Lower leg skin (tissue), 4 donors: Measurements from ENCODE around the gene RBPJL. TPM values are rescaled to one million over a fixed set of nuclear protein-coding genes. Genes with fewer than 3 reads are reported as not detected.

Experiments used
- DNase-seq, 2 donors: peaks; one replicate each; pipeline ENCODE4 v3.0.0-alpha.2; 2019; ENCODE audit warnings: low spot score in 2 of 2
- H3K4me3 ChIP-seq: fragments of 200-600 bp; sonication (generic); 2 replicates; pipeline ENCODE4 v1.5.1; 2017; ENCODE audit warnings: mild to moderate bottlenecking, low read depth; ENCODE audit not compliant: poor library complexity, severe bottlenecking
- POLR2A ChIP-seq, 2 donors: fragments of 450-650 bp; IDR thresholded peaks; one replicate each; pipeline ENCODE4 v1.6.1; 2016 to 2017; ENCODE audit warnings: antibody characterized with exemption in 2 of 2, mild to moderate bottlenecking in 1 of 2, moderate library complexity in 1 of 2
- WGBS, 2 donors: methylation state at CpG; one replicate each; pipeline ENCODE4 v1.1.5; 2018; 5-methylcytosine and 5-hydroxymethylcytosine counted together
- intact Hi-C: fragments of 100-400 bp; cut with DNase I; formaldehyde crosslinking; loops from one replicate; pipeline ENCODE4 v1.15.0; 2023; ENCODE audit warnings: low total_unique reads
- total RNA-seq, 4 donors: library from RNA; depleted of rRNA; stranded (reverse); fragments of >200 nt; gene quantifications; one replicate each; pipeline ENCODE4 v1.1.0, GENCODE V29; 2016
- TF ChIP-seq, protein P1 (sequence below), 3 donors: fragments of 450-650 bp; IDR thresholded peaks; one replicate each; pipeline ENCODE4 v1.5.1; 2016; ENCODE audit warnings: antibody characterized with exemption in 3 of 3, mild to moderate bottlenecking in 3 of 3, moderate library complexity in 2 of 3

Gene RBPJL
- total RNA-seq, 4 donors from 2014 or later = not detected

DNA sequence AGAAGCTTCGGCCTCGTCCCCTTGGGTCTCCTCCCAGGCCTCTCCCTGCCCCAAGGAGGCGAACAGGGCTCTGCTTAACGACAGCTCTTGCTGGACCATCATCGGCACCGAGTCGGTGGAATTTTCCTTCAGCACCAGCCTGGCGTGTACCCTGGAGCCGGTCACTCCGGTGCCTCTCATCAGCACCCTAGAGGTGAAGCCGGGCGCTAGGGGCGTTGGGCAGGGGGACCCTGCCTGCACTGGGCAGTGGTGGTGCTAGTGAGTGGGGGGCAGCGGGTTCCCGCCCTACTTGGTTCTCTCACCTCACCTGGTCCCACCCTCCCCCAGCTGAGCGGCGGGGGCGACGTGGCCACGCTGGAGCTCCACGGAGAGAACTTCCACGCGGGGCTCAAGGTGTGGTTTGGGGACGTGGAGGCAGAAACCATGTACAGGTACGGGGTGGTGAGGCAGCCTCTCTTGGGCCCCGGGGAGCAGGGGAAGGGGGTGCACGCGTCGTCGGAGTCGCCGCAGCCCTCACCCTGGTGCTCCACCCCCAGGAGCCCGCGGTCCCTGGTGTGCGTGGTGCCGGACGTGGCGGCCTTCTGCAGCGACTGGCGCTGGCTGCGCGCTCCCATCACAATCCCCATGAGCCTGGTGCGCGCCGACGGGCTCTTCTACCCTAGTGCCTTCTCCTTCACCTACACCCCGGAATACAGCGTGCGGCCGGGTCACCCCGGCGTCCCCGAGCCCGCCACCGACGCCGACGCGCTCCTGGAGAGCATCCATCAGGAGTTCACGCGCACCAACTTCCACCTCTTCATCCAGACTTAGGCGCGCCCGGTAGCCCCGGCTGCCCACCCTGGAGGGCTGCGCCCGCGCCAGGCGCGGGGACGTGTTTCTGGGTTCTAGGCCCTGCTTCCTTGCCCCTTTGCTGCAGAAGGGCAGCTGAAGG is 9.8 kb downstream of the RBPJL start:
- no peak for TF ChIP-seq POLR2A (IDR thresholded peaks at IDR 0.05)
- TF ChIP-seq, protein P1, sequence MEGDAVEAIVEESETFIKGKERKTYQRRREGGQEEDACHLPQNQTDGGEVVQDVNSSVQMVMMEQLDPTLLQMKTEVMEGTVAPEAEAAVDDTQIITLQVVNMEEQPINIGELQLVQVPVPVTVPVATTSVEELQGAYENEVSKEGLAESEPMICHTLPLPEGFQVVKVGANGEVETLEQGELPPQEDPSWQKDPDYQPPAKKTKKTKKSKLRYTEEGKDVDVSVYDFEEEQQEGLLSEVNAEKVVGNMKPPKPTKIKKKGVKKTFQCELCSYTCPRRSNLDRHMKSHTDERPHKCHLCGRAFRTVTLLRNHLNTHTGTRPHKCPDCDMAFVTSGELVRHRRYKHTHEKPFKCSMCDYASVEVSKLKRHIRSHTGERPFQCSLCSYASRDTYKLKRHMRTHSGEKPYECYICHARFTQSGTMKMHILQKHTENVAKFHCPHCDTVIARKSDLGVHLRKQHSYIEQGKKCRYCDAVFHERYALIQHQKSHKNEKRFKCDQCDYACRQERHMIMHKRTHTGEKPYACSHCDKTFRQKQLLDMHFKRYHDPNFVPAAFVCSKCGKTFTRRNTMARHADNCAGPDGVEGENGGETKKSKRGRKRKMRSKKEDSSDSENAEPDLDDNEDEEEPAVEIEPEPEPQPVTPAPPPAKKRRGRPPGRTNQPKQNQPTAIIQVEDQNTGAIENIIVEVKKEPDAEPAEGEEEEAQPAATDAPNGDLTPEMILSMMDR (IDR thresholded peaks at IDR 0.05) = no peak
- 40 to 61% methylated on average over 45 to 69 of the region's 71 CpGs for WGBS, 2 donors
- no peak overlapping the region for H3K4me3 ChIP-seq
- intact Hi-C loops = loop anchor here (10.0 kb wide), 1 partner anchor 448 kb away; no protein-coding TSS in a partner anchor
- no peak for DNase-seq

DNA sequence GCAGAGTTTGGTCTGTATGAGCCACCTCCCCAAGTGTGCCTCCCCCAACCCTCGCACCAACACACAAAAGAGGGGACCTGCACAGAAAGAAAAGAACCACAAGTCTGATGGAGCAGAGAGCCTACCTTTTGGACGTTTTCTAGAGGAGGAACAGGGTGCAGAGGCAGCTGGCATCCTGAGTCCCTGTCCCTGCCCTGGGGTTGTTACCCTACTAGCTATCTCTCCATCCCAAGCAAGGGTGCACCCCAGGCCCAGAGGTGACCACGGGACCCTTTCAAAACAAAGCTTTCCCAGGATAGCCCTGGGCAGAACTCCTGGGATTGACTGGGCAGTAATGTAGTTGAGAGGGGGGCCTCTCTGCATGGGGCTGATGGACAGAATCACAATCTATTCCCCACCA is 11.2 kb downstream of the RBPJL start:
- no peak for TF ChIP-seq POLR2A (IDR thresholded peaks at IDR 0.05)
- TF ChIP-seq, protein P1 (IDR thresholded peaks at IDR 0.05) = no peak
- 72 to 74% methylated on average over 3 of the region's 3 CpGs for WGBS, 2 donors
- intact Hi-C loops = loop anchor here (10.0 kb wide), 1 partner anchor 447 kb away; no protein-coding TSS in a partner anchor
- DNase-seq = no peak
- H3K4me3 ChIP-seq = no peak overlapping the region

DNA sequence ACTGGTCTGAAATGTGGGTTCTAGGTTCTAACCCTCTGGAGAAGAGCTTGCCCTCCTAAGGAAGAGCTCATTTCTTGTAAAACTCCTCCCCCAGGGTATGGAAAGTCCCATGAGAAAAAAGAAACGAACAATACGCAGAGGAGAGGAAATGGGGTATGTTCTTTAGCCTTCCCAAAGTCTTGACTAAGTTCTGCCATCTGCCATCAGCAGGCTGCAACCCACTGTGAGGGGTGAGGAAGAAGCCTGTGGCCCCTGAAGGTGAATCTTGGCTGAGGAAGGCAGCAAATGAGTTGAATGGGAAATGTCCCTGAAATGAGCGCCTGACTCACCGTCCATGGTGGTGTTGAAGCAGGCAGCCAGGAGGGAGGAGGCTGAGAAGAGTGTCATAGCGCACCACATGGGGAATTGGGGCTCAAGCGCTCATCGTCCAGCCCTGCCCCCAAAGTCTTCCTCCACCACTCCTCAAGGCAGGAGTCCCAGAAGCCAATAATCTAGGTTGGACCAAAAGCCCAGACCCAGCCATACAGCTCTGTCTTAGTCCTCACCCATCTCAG is 11.8 kb downstream of the RBPJL start:
- TF ChIP-seq, protein P1 (IDR thresholded peaks at IDR 0.05) = no peak
- TF ChIP-seq POLR2A (IDR thresholded peaks at IDR 0.05) = no peak
- intact Hi-C loops = loop anchor here (10.0 kb wide), 1 partner anchor 446 kb away; no protein-coding TSS in a partner anchor
- 77 to 82% methylated on average over 7 of the region's 7 CpGs for WGBS, 2 donors
- no peak for DNase-seq
- H3K4me3 ChIP-seq = no peak overlapping the region

DNA sequence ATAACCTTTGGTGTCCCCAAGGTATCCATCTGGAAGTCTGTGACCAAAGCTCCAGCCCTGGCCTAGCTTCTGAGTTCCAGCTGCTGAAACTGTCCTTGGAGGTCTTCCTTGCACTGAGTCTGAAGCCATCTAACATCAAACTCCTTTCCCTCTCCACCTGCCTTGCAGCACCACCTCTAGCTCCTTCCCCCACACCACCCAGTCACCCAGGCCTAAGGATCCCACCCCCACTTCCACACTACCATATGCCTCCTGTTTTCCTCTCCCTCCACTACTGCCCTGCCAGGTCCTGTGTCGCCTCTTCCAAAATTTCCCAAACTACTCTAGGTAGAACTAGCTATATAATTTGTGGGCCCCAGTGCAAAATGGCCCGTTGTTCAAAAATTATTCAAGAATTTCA is 12.3 kb downstream of the RBPJL start:
- TF ChIP-seq, protein P1 (IDR thresholded peaks at IDR 0.05) = no peak
- no peak for TF ChIP-seq POLR2A (IDR thresholded peaks at IDR 0.05)
- no peak overlapping the region for H3K4me3 ChIP-seq
- DNase-seq = no peak
- 79 to 84% methylated on average over 2 of the region's 2 CpGs for WGBS, 2 donors
- intact Hi-C loops = loop anchor here (10.0 kb wide), 1 partner anchor 446 kb away; no protein-coding TSS in a partner anchor

DNA sequence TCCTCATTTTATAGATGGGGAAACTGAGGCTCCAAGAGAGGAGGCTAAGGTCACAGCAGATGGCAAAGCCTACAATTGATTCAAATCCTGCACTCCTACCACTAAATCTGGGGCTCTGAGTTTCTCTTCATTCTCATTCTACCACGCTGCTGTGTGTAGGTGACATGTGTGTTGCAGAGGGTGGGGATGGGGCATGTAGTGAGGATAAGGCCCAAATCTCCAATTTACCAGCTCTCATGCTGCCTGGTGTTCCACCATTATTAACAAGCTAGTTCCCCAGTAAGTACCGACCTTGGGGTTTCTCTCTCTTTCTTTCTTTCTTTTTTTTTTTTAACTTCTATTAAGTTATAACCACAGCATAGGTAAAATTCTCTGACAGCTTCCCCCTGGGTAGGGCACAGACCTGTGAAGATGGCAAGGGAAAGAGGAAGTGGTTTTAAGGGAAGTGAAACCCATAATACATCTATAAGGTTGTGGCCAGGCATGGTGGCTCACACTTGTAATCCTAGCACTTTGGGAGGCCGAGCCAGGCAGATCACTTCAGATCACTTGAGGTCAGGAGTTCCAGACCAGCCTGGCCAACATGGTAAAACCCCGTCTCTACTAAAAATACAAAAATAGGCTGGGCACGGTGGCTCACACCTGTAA is 14.4 kb downstream of the RBPJL start:
- DNase-seq = no peak
- WGBS, 2 donors = 78 to 89% methylated on average over 5 of the region's 5 CpGs
- TF ChIP-seq, protein P1 (IDR thresholded peaks at IDR 0.05) = no peak
- TF ChIP-seq POLR2A (IDR thresholded peaks at IDR 0.05) = no peak
- intact Hi-C loops = loop anchor here (5.0 kb wide), 1 partner anchor 51 kb away; no protein-coding TSS in a partner anchor
- H3K4me3 ChIP-seq = no peak overlapping the region
